H1 (cell line): Measurements from ENCODE around the gene KLC4.

Experiments used
- CHD2 ChIP-seq: IDR thresholded peaks from 2 replicates; pipeline ENCODE4 v1.6.1; 2012; ENCODE audit warnings: low read length, improper control_type of control experiment
- EZH2 ChIP-seq: fragments of 200-600 bp; sonication (generic); IDR thresholded peaks from 2 replicates; pipeline ENCODE4 v1.7.1; 2012; ENCODE audit warnings: low read depth, mild to moderate bottlenecking, moderate library complexity, low read length, inconsistent platforms; ENCODE audit not compliant: severe bottlenecking
- HDAC2 ChIP-seq, 2 experiments: fragments of 300-600 bp in 1 of 2; sonication (generic) in 1 of 2; IDR thresholded peaks; 2 replicates each; pipeline ENCODE4 v1.6.1; 2011 to 2012; ENCODE audit warnings: low read depth in 2 of 2, low read length in 2 of 2, mild to moderate bottlenecking in 2 of 2, moderate library complexity in 2 of 2, borderline replicate concordance in 1 of 2, inconsistent platforms in 1 of 2
- MAX ChIP-seq: IDR thresholded peaks from 2 replicates; pipeline ENCODE4 v1.6.1; 2012; ENCODE audit warnings: inconsistent platforms
- PHF8 ChIP-seq: fragments of 200-600 bp; sonication (generic); conservative IDR thresholded peaks from 2 replicates; pipeline ENCODE4 v1.7.1; 2012; ENCODE audit warnings: low read depth, mild to moderate bottlenecking, inconsistent platforms, low read length, moderate library complexity
- POLR2A ChIP-seq, 2 experiments: IDR thresholded peaks; 1 replicate in 1 of 2; 2 replicates in 1 of 2; pipeline ENCODE4 v1.6.1; 2011; ENCODE audit warnings: low read depth in 2 of 2, low read length in 2 of 2, mild to moderate bottlenecking in 2 of 2; ENCODE audit errors: control extremely low read depth in 1 of 2
- POLR2AphosphoS5 ChIP-seq: IDR thresholded peaks from 2 replicates; pipeline ENCODE4 v1.6.1; 2011; ENCODE audit warnings: low read depth, low read length
- SP2 ChIP-seq: IDR thresholded peaks from 2 replicates; pipeline ENCODE4 v1.6.1; 2012; ENCODE audit warnings: mild to moderate bottlenecking, low read length, inconsistent platforms
- USF2 ChIP-seq: IDR thresholded peaks from 2 replicates; pipeline ENCODE4 v1.6.1; 2011; ENCODE audit warnings: low read length, improper control_type of control experiment
- TF ChIP-seq, protein P1 (sequence below), 3 experiments: IDR thresholded peaks; 1 replicate in 2 of 3; 2 replicates in 1 of 3; pipeline versions ENCODE4 v1.5.1 to v1.6.1; 2011; ENCODE audit warnings: low read length in 3 of 3, mild to moderate bottlenecking in 3 of 3, inconsistent platforms in 2 of 3, low read depth in 1 of 3, moderate library complexity in 1 of 3; ENCODE audit not compliant: insufficient read depth in 1 of 3; ENCODE audit errors: control extremely low read depth in 1 of 3

GRCh38 chr6:43119482-43119881 is 60.1 kb downstream of the KLC4 start:
- TF ChIP-seq PHF8 (no peak), USF2 (no peak), EZH2 (no peak), CHD2 (no peak), MAX (no peak), POLR2AphosphoS5 (no peak), SP2 (no peak), POLR2A (IDR thresholded peaks at IDR 0.05; ENCODE audit: control extremely low read depth in 1 of 2, low read depth in 2 of 2, low read length in 2 of 2) (no peak), HDAC2 (IDR thresholded peaks at IDR 0.05; ENCODE audit: borderline replicate concordance in 1 of 2, low read depth in 2 of 2, low read length in 2 of 2) (no peak)
- TF ChIP-seq, protein P1, sequence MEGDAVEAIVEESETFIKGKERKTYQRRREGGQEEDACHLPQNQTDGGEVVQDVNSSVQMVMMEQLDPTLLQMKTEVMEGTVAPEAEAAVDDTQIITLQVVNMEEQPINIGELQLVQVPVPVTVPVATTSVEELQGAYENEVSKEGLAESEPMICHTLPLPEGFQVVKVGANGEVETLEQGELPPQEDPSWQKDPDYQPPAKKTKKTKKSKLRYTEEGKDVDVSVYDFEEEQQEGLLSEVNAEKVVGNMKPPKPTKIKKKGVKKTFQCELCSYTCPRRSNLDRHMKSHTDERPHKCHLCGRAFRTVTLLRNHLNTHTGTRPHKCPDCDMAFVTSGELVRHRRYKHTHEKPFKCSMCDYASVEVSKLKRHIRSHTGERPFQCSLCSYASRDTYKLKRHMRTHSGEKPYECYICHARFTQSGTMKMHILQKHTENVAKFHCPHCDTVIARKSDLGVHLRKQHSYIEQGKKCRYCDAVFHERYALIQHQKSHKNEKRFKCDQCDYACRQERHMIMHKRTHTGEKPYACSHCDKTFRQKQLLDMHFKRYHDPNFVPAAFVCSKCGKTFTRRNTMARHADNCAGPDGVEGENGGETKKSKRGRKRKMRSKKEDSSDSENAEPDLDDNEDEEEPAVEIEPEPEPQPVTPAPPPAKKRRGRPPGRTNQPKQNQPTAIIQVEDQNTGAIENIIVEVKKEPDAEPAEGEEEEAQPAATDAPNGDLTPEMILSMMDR (IDR thresholded peaks at IDR 0.05; ENCODE audit: control extremely low read depth in 1 of 3, insufficient read depth in 1 of 3, low read depth in 1 of 3, low read length in 3 of 3), result no peak
